HTERT RPE-1 (cell line): ENCODE measurements around the gene TICAM2.

ENCODE experiments used
- in situ Hi-C: fragments of 300-500 bp; cut with MboI; formaldehyde crosslinking; loops from 4 replicates; pipeline ENCODE4 v1.14.3; 2020; ENCODE audit warnings: low sequenced_read_pairs

The TICAM2 gene

DNA sequence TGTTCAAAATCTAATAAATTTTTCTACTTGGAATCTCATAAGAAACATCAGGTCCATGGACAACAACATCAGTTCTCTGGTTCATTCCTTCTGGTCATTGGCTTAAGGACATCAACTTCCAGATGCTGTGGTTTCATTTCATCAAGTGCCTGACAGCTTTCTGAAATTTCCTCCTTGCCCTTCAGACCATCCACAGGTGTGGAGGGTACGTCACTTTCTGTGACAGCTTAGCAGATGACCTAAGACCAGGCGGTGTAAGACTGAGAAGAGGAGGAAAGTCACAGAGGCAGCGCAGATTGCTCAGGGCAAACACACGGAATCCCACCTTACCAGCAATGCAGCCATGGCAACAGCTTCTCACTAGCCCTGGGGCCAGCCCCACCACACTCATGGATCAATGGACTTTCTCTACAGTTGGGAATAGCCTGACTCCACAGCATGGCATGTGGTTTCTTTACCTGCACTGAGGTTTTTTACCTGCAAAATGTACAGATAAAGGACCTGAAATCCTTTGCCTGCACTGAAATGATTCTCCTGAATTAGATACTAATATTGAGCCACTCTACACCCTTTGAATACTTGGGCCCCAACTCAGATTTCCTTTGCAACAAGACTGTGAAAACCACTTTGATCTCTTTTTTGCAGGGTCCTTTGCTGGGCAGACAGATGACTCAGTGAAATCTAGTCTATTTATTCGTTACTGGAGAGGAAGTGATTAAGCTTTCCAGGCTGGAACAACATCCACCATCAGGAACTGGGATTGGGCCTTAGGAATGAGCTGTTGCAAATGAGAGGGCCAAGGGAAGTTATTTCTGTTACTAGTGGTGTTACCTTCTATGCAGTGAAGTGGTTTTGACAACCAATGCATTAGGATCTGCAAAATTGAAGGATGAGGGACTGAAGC, 26.9 kb downstream of the TICAM2 start:
- in situ Hi-C loops = loop anchor here (25.0 kb wide), 1 partner anchor 263 kb away; no protein-coding TSS in a partner anchor

DNA sequence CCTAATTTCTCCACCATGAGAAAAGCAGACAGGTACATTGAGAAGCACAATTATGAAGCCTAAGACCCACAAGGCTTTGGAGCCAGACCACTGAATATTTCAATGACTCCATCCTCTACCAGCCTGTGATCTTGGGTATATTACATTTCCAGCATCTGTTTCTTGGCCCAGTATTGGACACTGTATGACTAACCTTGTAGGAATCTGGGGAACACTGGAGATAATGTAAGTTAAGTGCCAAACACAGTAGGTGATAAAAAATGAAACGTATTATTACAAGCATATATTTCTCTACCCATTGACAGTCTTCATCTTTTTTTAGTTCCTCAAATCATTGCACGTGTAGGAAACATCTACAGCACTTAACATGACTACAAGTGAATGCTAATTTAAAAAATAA, 29.1 kb downstream of the TICAM2 start:
- in situ Hi-C loops = no loop called here

DNA sequence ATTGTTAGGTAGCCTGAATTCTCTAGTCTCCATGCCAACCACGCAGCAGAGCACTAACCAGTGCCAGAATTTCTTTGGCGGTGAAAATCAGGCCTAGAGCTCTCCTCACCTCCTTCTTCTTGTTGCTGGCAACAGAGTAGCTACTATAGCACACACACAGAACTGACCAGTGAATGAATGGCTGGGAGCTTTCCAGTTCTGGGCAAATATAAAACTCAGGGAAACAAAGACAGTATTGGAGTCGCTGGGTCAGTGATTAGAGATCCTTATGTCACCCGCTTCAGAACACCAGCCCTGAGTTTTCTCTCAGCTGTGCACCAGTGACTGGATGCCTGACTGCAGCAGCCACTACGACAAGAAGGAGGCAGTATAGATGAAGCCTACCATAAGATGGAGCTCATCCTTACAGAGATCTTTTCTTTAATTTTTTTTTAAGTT, 30.8 kb downstream of the TICAM2 start:
- in situ Hi-C loops = no loop called here

DNA sequence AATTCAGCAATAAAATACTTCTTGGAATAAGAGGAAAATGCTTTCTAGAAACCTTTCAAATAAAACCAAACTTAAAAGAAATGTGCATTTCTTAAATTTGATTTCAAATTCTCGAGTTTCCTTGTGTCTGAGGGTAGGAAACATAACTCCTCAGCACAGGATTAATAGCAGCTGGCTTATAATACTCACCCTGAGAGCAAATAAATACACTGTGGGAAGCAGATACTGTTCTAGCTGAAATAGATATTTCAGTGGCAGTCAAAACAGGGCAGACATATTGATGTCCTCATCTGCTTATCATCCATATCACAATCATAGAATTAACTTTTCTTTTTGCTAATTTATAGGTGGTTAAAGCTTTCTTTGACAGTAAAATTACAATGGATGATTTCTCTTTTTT, 33.6 kb downstream of the TICAM2 start:
- in situ Hi-C loops = no loop called here

DNA sequence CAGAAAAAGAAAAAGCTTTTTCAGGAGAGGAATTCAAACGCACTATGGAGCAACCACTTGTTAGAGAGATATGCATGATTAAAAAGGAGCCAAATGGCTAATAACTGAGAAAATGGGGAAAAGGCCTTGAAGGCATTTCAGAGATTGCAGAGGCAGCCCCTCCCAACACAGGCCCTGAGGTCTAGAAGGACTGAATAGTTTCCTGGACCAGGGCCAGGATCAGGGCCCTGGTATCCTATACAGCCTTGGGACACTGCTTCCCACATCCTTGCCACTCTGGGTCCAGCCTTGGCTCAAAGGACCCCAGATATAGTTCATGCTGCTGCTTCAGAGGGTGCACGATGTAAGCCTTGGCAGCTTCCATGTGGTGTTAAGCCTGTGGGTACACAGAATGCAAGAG, 37.0 kb downstream of the TICAM2 start:
- in situ Hi-C loops = no loop called here

DNA sequence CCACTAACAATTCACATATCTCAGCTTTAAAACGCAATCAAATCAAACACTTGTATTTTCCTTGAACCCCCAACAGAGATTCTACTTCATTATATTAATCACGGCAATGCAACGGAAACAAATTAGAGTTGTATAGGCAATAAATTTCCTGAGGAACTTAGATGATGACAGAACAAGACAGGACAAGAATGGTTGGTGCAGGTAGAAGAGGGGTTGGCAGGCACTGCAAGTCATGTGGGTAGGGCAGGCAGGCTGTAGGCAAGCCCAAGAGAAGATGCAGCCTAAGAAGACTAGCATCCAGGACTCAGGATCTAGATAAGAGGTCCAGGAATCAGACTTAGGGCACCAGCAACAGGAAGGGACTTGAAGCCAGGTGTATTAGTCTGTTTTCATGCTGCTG, 41.1 kb downstream of the TICAM2 start:
- in situ Hi-C loops = no loop called here

DNA sequence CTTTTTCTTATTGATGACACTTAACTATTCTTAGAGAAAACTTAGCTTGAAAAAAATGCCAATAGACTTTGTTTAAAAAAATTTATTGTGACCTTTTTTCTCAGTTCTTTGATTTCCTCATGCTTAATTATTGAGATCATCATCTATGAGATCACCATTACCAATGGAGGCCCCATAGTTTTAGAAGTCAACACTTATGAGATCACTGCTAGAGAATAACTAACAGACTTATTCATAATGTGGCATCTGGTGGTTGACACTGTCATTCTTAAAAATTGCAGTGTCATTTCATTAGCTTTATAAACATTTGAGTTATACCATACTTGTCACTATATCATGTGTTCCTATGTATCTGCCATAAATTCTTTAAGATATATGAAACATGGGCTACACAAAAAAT, 42.8 kb downstream of the TICAM2 start:
- in situ Hi-C loops = no loop called here

DNA sequence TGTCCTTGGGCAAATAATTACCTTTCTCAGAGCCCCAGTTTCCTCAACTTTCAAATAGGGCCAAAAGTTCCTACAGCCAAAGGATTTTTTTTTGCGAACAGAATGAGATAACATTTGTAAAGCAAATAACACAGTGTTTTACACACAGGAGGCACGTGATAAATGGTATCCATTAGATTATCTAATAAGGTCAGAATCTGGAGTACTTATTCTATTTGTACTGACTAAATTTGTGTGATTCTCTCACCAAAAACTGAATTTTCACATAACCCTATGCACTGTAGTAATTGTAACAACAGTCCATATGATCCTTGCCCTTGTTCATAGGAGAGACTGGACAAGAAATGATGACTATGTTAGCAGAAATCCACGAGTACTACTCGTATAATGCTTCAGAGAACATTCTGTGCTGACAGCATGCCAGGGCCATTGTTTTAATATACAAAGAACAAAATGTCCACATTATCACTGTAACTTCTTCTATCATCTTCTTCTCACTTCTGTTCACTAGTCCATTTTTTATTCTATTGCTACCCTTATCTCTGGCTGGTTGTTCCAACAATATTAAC, 43.8 kb downstream of the TICAM2 start:
- in situ Hi-C loops = no loop called here

DNA sequence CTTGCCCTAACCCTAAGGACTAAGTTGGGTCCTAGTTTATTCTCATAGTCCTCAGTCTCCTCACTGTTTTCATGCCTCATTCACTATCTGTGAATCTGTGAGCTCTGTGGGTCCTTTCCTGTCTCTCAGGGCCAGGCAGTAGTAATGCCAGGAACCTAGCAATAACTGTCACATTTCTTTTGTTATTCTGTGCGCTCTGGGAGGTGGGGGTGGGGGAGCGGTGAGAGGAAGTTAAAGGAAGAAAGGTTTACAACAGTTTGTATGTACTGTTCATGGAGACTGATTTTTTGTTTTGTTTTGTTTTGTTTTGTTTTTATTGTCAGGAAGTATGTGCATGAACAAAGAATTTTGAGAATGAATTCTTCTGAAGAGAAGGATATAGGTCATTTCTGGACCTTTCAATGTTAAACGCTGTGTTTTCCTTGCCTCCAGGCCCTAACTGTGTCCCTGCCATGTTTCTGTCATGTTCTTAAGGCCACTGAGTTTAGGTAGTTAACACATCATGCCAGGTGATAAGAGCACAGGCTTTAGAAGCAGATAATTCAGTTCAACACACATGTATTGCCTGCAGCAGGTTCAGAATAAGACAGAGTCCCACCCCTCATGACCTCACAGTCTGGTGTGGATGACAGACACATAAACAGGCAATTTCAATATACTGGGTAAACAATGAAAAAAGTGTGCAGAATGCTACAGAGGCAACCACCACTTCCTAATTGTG, 44.5 kb downstream of the TICAM2 start:
- in situ Hi-C loops = no loop called here

DNA sequence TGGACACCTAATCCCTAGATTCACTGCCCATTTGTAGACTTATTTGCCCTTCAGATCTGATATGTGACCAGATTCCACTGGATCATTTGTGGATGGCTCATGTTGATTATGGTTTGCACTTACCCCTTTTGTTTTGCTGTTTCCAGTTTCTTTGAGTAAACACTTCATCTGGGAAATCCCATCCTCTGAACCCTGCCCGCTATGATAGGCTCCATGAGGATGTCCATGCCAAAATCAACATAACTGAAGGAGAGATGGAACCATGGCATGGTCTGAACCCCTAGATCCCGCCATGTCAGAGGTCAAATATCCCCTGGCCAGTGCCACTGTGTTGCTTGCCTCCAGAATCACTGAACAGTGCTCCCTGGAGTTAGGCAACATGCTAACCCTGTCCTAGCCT, 46.0 kb downstream of the TICAM2 start:
- in situ Hi-C loops = no loop called here

DNA sequence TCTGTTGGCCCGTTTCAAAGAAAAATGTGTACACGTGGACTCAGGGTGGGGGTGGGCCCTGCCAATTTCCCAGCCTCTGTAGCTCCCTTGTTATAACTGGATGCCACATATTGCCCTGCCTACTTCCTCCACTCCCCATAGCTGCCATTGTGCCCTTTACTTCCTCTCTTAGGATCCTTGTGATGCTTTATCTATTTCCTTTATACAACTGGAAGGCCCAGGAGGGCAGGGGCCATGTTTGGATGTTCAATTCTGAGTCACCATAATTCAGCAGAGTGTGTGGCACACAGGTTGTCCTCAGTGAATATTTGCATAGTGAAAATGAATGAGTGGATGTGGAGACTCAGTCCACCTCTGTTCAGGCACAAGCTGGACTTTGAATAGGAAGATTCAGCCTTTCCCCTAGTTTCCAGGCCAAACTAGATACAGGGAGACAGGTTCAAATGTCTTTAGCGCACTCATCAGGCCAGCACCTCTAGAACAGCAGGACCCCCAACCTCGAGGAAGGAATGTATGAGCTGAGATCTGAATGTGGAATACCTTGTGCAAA, 47.1 kb downstream of the TICAM2 start:
- in situ Hi-C loops = no loop called here

DNA sequence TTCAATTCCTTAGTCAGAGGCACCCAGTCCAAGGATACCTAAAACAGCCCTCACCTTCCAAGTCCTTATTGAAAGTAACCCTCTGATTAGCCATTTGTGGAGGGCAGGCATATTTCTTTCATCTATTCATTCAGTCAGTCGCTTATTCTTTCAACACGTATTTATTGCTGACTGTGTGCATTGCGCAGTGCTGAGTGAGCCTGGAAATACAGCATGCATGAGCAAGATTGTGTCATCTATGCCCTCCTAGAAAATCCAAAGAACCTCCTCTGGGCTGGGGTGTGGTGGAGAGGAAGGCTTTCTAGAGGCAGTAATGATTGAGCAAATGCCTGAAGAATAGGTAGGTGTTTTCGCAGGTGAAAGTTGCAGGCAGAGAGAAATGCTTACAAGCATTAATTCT, 49.2 kb downstream of the TICAM2 start:
- in situ Hi-C loops = no loop called here

DNA sequence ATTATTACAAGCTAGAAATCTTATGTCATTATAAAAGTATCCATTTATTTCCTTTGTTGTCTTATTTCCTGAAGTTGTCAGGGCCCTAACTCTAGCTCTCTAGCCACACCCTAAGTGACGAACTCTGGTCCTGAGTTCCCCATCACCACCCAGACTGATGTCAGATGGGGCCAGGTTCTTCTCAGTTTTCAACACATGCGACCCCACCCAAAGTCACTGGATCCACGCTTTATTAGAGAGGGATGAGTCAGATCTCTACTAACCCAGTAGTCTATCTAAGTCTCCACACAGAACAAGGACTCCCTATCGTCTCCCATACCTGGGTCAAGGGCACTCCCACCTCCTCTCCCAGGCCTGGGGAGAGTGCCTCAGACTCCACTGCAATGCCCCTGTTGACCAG, 50.9 kb downstream of the TICAM2 start:
- in situ Hi-C loops = no loop called here

DNA sequence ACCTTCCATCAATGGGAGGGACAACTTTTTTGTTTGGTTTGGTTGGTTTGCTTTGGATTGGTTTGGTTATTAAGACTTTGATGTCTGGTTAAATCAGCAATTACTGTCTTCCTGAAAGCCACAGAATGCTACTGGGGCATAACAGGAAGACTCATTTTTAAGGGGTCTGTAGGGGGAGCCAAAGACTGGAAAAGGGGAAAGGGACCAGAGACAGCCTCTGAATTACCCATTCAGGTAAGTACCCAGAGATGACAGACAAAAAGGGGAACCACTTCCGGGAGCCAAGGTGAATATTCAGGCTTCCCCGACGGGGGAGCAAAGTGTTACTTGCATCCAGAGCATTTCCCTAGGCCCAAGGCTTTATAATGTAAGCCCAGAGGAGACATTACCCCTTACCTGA, 53.1 kb downstream of the TICAM2 start:
- in situ Hi-C loops = no loop called here

DNA sequence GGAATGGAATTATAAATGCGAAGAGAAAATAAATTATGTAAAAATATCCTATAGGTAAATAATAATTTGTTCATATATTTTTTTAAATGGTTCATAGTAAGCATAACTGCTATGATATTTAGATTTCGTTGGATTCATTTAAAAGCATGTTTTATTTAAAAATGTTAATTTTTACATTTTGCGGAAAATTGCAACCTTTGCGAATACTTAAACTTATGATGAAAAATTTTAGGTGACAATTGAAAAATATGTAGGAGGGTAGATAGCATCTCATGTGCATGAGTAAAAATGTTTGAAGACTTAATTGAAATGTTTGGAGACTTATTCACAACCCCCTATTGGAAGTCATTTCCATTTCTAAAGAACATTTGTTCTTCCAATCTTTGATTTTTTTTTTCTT, 53.6 kb downstream of the TICAM2 start:
- in situ Hi-C loops = no loop called here

DNA sequence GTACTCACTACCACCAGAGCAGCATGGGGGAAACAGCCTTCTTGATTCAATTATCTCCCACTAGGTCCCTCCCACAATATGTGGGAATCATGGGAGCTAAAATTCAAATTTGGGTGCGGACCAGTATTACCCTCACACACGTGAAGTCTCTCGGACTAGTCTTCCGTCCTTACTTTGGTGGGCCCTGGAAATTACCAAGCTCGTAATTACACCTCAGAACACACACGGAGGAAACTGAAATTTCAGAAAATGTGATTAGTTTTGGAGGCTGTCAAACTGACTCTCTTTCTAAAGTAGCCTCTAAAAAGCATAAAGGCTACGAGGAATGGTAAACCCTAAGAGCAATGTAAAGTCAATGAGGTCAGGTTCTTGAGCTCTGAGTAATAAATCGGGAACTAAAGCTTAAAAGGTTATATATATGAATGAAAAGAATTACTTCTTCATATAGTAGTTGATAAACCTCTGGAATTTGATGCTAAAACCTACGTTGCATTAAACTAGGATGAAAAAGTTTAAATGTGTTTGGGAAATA, 56.9 kb downstream of the TICAM2 start:
- in situ Hi-C loops = no loop called here

DNA sequence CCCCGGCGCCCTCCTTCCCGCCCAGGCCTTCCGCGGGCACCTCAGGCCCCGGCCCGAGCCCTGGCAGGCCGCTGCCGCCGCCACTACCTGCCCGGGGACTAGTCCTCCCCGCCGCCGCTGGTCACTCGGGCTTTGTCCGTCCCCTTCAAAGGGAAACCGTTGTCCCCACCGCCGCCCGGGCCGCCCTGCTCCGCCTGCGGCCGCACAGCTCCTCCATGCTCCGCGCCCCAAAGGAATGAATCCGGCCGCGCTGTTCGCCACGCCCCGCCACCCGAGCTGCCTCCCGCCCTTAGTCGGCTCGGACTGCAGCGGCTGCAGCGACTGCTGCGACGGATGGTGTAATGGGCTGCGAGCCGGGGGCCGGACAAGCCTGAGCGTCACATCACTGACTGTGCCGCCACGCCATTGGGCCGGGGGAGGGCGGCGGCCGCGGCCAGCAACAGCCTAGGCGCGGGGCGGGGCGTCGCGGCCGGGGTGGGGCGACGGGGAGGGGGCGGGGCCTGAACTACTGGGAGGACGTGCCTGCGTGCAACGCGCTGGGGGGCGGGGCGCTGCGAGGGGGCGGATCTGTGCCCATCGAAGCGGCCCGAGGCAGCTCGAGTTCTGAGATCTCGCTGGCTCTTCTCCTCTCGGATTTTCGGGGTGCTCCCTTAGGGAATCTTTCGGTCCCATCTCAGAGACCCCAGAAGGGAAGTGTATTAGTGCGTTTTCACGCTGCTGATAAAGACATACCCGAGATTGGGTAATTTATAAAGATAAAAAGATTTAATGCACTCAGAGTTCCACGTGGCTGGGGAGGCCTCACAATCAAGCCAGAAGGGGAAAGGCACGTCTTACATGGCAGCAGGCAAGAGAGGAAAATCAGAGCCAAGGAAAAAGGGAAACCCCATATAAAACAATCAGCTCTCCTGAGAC, 57.6 kb downstream of the TICAM2 start, which contains the start of gene FEM1C:
Gene FEM1C (minus strand): TSS at position 340 of the 915 bp plus-strand sequence. CDS start 1,282 bp downstream, outside the sequence.
- in situ Hi-C loops = no loop called here

DNA sequence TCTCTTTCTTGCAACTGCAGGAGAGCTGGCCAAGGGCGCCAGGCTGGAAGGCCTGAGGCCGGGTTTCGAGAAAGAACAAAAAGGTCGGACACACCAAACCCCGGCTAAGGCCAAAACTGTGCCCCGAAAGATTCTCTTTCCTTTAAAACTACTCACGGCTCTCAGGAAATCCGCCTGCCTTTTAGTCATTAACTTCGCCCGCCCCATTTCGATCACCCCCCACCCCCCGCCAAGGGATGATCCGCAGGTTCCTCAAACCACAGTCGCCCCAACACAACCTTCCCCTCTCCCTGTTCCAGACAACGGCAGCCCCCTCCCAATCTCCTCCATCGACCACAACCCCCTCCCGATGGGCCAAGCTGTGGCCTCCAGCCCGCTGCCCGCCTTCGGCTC, 58.2 kb downstream of the TICAM2 start:
- in situ Hi-C loops = no loop called here

DNA sequence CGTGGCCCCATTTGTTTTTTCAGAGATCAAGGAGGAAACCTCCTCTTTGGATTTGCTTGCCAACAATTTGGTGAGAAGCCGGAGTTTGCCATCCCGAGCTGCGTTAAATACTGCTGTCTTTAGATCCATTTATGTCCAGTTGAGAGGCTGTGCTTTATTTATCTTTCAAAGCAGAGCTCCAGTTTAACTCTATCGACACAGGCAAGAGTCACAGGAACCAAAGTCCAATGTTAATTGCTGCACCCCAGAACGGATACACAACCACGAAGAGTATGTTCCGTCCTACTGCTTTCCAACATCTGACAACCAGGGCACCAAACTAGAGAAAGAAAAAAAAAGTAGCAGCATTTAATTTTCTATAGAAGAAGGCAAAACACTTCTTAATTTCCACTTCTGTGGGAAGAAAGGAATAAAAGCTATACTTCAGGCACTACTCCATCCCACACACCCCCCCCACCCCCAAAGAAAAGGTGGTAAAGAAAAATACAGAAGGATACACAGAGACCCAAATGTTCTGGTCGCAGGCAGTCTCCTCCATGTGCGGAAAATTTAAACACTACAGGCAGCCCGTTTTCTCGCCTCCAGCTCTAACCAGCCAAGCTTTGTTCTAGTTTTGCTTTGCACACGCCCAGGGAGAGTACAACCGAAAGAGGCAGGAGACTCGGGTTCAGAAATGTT, 58.8 kb downstream of the TICAM2 start:
- in situ Hi-C loops = no loop called here
